Upper lobe of left lung (tissue), 6 donors: ENCODE data around the gene TRPM6. TPM values are rescaled to one million over a fixed set of nuclear protein-coding genes. Genes with fewer than 3 reads are reported as not detected.

ENCODE experiments used
- ATAC-seq, 2 donors: fragments of 200-7000 bp; cut with Tn5 transposase; one replicate each; pipeline ENCODE4 v1.9.1; 2022; ENCODE audit warnings: mild to moderate bottlenecking in 2 of 2, moderate library complexity in 2 of 2; ENCODE audit not compliant: low FRiP score in 2 of 2
- DNase-seq, 2 donors: peaks; one replicate each; pipeline ENCODE4 v3.0.0-alpha.2; 2019 to 2020
- H3K27ac ChIP-seq, 4 donors: fragments of 200-600 bp; sonication (generic); one replicate each; pipeline ENCODE4 v1.5.1; 2016 to 2019
- H3K27me3 ChIP-seq, 4 donors: fragments of 200-600 bp; sonication (generic); one replicate each; pipeline ENCODE4 v1.5.1; 2017 to 2019
- H3K36me3 ChIP-seq, 4 donors: fragments of 200-600 bp; sonication (generic); one replicate each; pipeline ENCODE4 v1.5.1; 2016 to 2019
- H3K4me1 ChIP-seq, 4 donors: fragments of 200-600 bp; sonication (generic); one replicate each; pipeline ENCODE4 v1.5.1; 2018 to 2019
- H3K4me3 ChIP-seq, 4 donors: fragments of 200-600 bp; sonication (generic); one replicate each; pipeline ENCODE4 v1.5.1; 2017 to 2019; ENCODE audit warnings: mild to moderate bottlenecking in 2 of 4, moderate library complexity in 1 of 4
- H3K9me3 ChIP-seq, 4 donors: fragments of 200-600 bp; sonication (generic); one replicate each; pipeline ENCODE4 v1.5.1; 2018 to 2019
- EP300 ChIP-seq, 4 donors: sonication (generic); formaldehyde crosslinking; IDR thresholded peaks; one replicate each; pipeline ENCODE4 v1.5.1; 2017; ENCODE audit warnings: antibody characterized with exemption in 4 of 4, control low read depth in 2 of 4
- POLR2A ChIP-seq, 4 donors: fragments of 450-650 bp; IDR thresholded peaks; one replicate each; pipeline ENCODE4 v1.5.1; 2016 to 2017; ENCODE audit warnings: antibody characterized with exemption in 4 of 4, mild to moderate bottlenecking in 2 of 4
- POLR2AphosphoS5 ChIP-seq, 2 donors: sonication (generic); formaldehyde crosslinking; IDR thresholded peaks; one replicate each; pipeline ENCODE4 v1.5.1; 2017; ENCODE audit warnings: antibody characterized with exemption in 2 of 2
- WGBS, 2 donors: methylation state at CpG; one replicate each; pipeline ENCODE4 v1.1.5; 2017 to 2018; 5-methylcytosine and 5-hydroxymethylcytosine counted together
- total RNA-seq, 6 donors: library from RNA; depleted of rRNA in 4 of 6; stranded (reverse); fragments of >200 nt in 4 of 6; gene quantifications; one replicate each; pipeline versions ENCODE4 v1.1.0 to v1.2.1, GENCODE V29; 2016 to 2021
- TF ChIP-seq, protein P1 (sequence below), 6 experiments: fragments of 450-650 bp in 4 of 6; fragments of 200-600 bp in 2 of 6; sonication (generic) in 2 of 6; IDR thresholded peaks; one replicate each; pipeline ENCODE4 v1.5.1; 2016 to 2019; ENCODE audit warnings: antibody characterized with exemption in 6 of 6
- donor health status: DM: no; HTN: no; CAD: no; lungs with moderate emphysema.
- donor health status: DM: no; HTN: yes; CAD: no; lungs with severe emphysema.

Gene TRPM6
- total RNA-seq, 6 donors from 2014 or later = under 0.01 to 3.0 (median 1.3) TPM

DNA sequence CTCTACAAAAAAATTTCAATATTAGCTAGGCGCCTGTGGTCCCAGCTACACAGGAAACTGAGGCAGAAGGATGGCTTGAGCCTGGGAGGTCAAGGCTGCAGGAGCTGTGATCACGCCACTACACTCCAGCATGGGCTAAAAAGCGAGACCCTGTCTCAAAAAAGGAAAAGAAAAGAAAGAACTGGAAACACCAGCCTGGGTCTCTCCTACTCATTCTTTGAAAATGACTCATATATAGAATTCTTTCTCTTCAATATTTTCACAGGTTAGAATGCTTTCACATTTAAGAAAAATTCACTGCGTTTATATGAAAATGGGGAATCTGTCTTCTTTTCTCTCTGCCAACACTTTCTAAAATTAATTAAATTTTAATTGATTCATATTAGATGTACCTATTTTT is 115.6 kb downstream of the TRPM6 start:
- Histone ChIP-seq H3K36me3 (no peaks in the 10 kb centered on the region), H3K4me3 (no peak overlapping the region), H3K27me3 (no peaks in the 10 kb centered on the region), H3K4me1 (no peaks in the 10 kb centered on the region), H3K27ac (no peak overlapping the region), H3K9me3 (no peaks in the 10 kb centered on the region)
- no peak for TF ChIP-seq POLR2AphosphoS5 (IDR thresholded peaks at IDR 0.05)
- TF ChIP-seq EP300 (IDR thresholded peaks at IDR 0.05) = no peak
- ATAC-seq (no peak), DNase-seq (no peak)
- WGBS, 2 donors = 88 to 93% methylated on average over 4 of the region's 4 CpGs

DNA sequence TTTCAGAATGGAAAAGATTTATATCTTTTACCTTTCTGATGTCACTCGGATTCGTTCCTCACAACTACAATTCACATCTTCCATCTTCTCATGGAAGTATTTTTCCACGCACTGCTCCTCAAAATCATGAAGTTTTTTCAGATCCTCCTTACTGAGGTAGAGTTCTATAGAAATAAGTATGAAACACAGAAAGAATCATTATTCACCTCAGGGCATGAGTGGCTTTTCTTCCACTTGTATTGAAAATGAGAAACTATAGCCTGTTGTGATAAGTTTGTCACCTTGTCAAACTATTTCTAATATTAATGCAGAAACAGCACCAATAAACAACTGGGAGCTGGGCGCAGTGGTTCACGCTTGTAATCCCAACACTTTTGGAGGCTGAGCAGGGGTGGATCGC is 116.0 kb downstream of the TRPM6 start:
- Histone ChIP-seq H3K27me3 (no peaks in the 10 kb centered on the region), H3K36me3 (no peaks in the 10 kb centered on the region), H3K4me3 (no peak overlapping the region), H3K4me1 (no peaks in the 10 kb centered on the region), H3K27ac (no peak overlapping the region), H3K9me3 (no peaks in the 10 kb centered on the region)
- WGBS, 2 donors = 88 to 89% methylated on average over 6 of the region's 6 CpGs
- ATAC-seq = no peak
- TF ChIP-seq EP300 (IDR thresholded peaks at IDR 0.05) (no peak), POLR2AphosphoS5 (IDR thresholded peaks at IDR 0.05) (no peak), POLR2A (IDR thresholded peaks at IDR 0.05) (no peak)
- TF ChIP-seq, protein P1, sequence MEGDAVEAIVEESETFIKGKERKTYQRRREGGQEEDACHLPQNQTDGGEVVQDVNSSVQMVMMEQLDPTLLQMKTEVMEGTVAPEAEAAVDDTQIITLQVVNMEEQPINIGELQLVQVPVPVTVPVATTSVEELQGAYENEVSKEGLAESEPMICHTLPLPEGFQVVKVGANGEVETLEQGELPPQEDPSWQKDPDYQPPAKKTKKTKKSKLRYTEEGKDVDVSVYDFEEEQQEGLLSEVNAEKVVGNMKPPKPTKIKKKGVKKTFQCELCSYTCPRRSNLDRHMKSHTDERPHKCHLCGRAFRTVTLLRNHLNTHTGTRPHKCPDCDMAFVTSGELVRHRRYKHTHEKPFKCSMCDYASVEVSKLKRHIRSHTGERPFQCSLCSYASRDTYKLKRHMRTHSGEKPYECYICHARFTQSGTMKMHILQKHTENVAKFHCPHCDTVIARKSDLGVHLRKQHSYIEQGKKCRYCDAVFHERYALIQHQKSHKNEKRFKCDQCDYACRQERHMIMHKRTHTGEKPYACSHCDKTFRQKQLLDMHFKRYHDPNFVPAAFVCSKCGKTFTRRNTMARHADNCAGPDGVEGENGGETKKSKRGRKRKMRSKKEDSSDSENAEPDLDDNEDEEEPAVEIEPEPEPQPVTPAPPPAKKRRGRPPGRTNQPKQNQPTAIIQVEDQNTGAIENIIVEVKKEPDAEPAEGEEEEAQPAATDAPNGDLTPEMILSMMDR (IDR thresholded peaks at IDR 0.05) = no peak
- DNase-seq = no peak

DNA sequence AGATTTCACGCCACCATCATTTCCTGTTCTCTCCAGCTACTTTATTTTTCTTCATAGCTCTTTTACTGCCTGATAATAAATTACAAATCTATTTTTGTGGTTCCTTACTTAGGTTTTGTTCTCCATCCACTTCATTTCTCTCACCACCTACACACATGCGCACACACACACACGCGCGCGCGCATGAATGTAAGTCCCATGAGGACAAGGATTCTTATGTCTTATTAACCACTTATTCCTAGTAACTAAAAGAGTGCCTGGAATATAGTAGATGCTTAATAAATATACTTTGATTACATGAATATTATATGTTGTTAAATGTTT is 116.5 kb downstream of the TRPM6 start:
- Histone ChIP-seq H3K4me3 (no peak overlapping the region), H3K36me3 (no peaks in the 10 kb centered on the region), H3K27ac (no peak overlapping the region), H3K4me1 (no peaks in the 10 kb centered on the region), H3K9me3 (no peaks in the 10 kb centered on the region), H3K27me3 (no peaks in the 10 kb centered on the region)
- TF ChIP-seq POLR2A (IDR thresholded peaks at IDR 0.05) (no peak), POLR2AphosphoS5 (IDR thresholded peaks at IDR 0.05) (no peak)
- ATAC-seq (no peak), DNase-seq (no peak)
- 91 to 93% methylated on average over 7 of the region's 7 CpGs for WGBS, 2 donors

DNA sequence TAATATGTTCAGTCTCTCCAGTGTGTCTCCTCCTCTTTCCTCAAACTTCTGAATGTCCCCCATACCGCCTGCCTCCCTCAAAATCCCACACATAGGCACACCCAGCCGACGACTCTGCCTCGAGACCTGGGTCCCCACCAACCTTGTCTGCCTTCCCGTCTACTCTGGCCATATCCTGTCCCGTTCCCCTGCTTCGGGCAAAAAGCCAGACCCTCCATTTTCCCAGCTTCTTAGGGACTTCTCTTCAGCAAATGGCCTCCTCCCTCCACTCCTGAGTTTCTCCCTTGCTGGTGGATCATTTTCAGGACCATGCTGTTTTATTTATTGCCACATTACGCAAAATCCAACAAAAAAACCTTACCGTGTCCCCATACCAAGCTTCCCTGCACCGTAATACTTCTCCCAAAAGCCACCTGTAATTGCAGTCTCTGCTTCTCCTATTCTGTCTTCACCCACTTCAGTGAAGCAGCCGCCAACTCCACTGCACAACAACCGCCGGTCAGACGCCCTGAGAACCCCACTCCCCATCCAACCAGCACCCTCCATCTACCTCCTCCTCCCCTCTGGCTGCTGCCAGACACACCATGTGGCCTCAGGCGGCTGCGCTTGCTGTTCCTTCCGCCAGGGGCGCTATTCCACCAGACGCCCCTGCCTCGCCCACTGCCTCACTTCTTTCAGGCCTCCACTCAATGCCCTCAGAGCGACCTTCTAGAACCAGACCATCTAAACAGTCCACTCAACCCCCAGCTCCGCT is 117.0 kb downstream of the TRPM6 start:
- Histone ChIP-seq H3K4me1 (no peaks in the 10 kb centered on the region), H3K27ac (no peak overlapping the region), H3K4me3 (no peak overlapping the region), H3K36me3 (no peaks in the 10 kb centered on the region), H3K9me3 (no peaks in the 10 kb centered on the region), H3K27me3 (no peaks in the 10 kb centered on the region)
- TF ChIP-seq EP300 (IDR thresholded peaks at IDR 0.05) = no peak
- TF ChIP-seq, protein P1 (IDR thresholded peaks at IDR 0.05) = peak in 5 of 6 experiments; percentile 19 to 49 (median 29)
- peak in 1 of 2 donors; percentile 70 for DNase-seq
- whole genome bisulfite sequencing, 2 donors = 72 to 73% methylated on average over 22 of the region's 22 CpGs
- peak; percentile 25 to 53 for ATAC-seq

DNA sequence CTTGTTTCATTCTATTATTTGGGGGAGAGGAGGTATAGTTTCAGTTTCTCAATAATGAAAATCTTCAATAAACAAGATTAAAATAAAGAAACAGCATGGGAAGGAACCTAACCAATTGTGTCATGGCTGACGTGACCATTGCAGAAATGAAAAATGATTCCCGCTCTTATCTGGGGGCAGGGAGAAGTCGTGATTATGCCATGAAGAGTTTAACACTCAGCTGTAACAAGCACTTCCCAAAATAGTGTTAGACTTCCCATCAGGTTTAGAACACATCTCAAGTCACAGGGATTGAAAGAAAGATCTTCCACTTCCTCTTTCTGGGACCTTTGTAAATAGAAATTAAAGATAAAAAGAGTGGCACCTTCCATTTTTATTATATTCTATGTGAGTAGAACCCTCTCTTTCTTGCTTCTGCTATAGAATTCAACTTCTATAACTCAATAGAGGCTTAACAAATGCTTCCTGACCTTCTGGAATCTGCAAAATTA is 122.2 kb downstream of the TRPM6 start:
- TF ChIP-seq, protein P1 (IDR thresholded peaks at IDR 0.05) = no peak
- no peak for TF ChIP-seq EP300 (IDR thresholded peaks at IDR 0.05)
- no peak for TF ChIP-seq POLR2A (IDR thresholded peaks at IDR 0.05)
- no peak for TF ChIP-seq POLR2AphosphoS5 (IDR thresholded peaks at IDR 0.05)
- WGBS, 2 donors = 46 to 56% methylated on average over 3 of the region's 3 CpGs

DNA sequence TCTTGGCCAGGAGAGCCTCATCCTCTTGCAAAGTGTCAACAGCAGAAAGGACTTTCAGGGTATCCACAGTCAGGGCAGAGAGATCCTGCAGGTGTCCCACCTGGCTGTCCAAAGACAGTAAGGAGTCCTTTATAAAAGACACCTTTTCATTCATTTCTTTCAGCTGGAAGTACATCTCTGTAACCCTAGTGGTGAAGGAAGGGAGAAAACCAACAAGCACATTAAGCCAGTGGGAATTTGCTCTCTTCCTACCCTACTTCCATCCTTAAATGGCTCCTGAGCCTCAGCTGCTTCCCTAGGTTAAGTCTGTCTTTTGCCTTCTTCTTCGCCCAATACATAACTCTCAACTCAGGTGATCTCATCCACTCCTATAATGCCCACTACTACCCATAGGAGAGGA is 124.8 kb downstream of the TRPM6 start:
- Histone ChIP-seq H3K4me3 (no peak overlapping the region), H3K27ac (no peak overlapping the region), H3K4me1 (no peaks in the 10 kb centered on the region), H3K27me3 (no peaks in the 10 kb centered on the region), H3K9me3 (no peaks in the 10 kb centered on the region), H3K36me3 (no peaks in the 10 kb centered on the region)
- TF ChIP-seq POLR2AphosphoS5 (IDR thresholded peaks at IDR 0.05) (no peak), EP300 (IDR thresholded peaks at IDR 0.05) (no peak), POLR2A (IDR thresholded peaks at IDR 0.05) (no peak)
- TF ChIP-seq, protein P1 (IDR thresholded peaks at IDR 0.05) = no peak
- ATAC-seq = no peak
- no peak for DNase-seq
- WGBS, 2 donors = 97 to 100% methylated on average over 1 of the region's 1 CpG

More for the DNA sequence above, 122.2 kb downstream of the TRPM6 start:
- Histone ChIP-seq H3K27me3 (no peaks in the 10 kb centered on the region), H3K4me1 (no peaks in the 10 kb centered on the region), H3K4me3 (no peak overlapping the region), H3K9me3 (no peaks in the 10 kb centered on the region), H3K27ac (no peak overlapping the region), H3K36me3 (no peaks in the 10 kb centered on the region)
- DNase-seq (no peak), ATAC-seq (no peak)
